AG10803 (cell line): ENCODE results near the gene DNAJB8.
A peak's percentile ranks its signal among the peaks of the same experiment; 100 is the strongest.

ENCODE experiments used
- DNase-seq: peaks from one replicate; pipeline ENCODE4 v3.0.0; 2010; ENCODE audit warnings: low read depth
- H3K4me3 ChIP-seq: 2 replicates; pipeline ENCODE4 v1.5.1; 2011; ENCODE audit warnings: mild to moderate bottlenecking, low read length, control low read depth
- CTCF ChIP-seq: conservative IDR thresholded peaks from 2 replicates; pipeline ENCODE4 v1.5.1; 2011; ENCODE audit warnings: mild to moderate bottlenecking, low read length, control low read depth, inconsistent platforms

DNAJB8 gene

GRCh38 chr3:128503751-128504532 lies 37.3 kb upstream of the DNAJB8 start:
- no peak for TF ChIP-seq CTCF
- no peak overlapping the region for H3K4me3 ChIP-seq
- DNase-seq, result no peak

GRCh38 chr3:128503164-128503651 lies 36.5 kb upstream of the DNAJB8 start:
- no peak for DNase-seq
- H3K4me3 ChIP-seq, result no peak overlapping the region
- TF ChIP-seq CTCF, result peak; percentile 22

- DNase-seq, result no peak
- TF ChIP-seq CTCF, result no peak
- H3K4me3 ChIP-seq, result no peak overlapping the region
These were observed 36.0 kb upstream of the DNAJB8 start for GRCh38 chr3:128502712-128503111.

GRCh38 chr3:128501431-128501830 lies 34.7 kb upstream of the DNAJB8 start:
- TF ChIP-seq CTCF, result no peak
- DNase-seq, result peak; percentile 51
- no peak overlapping the region for H3K4me3 ChIP-seq

GRCh38 chr3:128500556-128500955 lies 33.9 kb upstream of the DNAJB8 start:
- no peak overlapping the region for H3K4me3 ChIP-seq
- no peak for DNase-seq
- no peak for TF ChIP-seq CTCF

GRCh38 chr3:128499724-128500275 lies 33.1 kb upstream of the DNAJB8 start:
- TF ChIP-seq CTCF, result no peak
- DNase-seq, result no peak
- H3K4me3 ChIP-seq, result no peak overlapping the region
